K562 (cell line): ENCODE measurements around the gene CLSTN1. TPM values are rescaled to one million over a fixed set of nuclear protein-coding genes. Genes with fewer than 3 reads are reported as not detected.

Experiments
- ATAC-seq: fragments of 200-7000 bp; cut with Tn5 transposase; 3 replicates; pipeline ENCODE4 v1.9.1; 2020; ENCODE audit warnings: moderate library complexity
- BruUV-seq: library from RNA; stranded (reverse); fragments of 400-500 nt; replicated peaks from 2 replicates; lab custom pipeline; 2021; lab: Mats Ljungman, UMichigan
- CTCF ChIA-PET: fragments of 300-600 bp; formaldehyde crosslinking; extraction: SDS; loops from one replicate; lab custom pipeline; 2021; ENCODE audit warnings: low intra/inter-chr PET ratio; lab: Yijun Ruan, JAX
- POLR2A ChIA-PET: fragments of 300-600, 350-650 bp; sonication (Branson Sonifier 250); formaldehyde crosslinking; extraction: SDS; loops from one replicate; lab custom pipeline; 2021; ENCODE audit warnings: antibody characterized with exemption, inconsistent platforms; lab: Yijun Ruan, JAX
- DNase-seq, 4 experiments: peaks; one replicate each; pipeline versions ENCODE4 v3.0.0 to v3.0.0-alpha.2; 2011 to 2018; ENCODE audit warnings: low spot score in 3 of 4, mixed read lengths in 3 of 4; ENCODE audit errors: extremely low read depth in 1 of 4
- FAIRE-seq: peaks from 2 replicates; lab custom pipeline; 2011; peaks lifted over from hg19 to GRCh38; lab: Jason Lieb, UNC
- H2AFZ ChIP-seq: 2 replicates; pipeline ENCODE4 v1.6.0; 2011; ENCODE audit warnings: low read depth, low read length, control low read depth, inconsistent platforms
- H3K27ac ChIP-seq: fragments of 200-600 bp; 3 replicates; pipeline ENCODE4 v1.8.0; 2011; ENCODE audit warnings: low read depth, mild to moderate bottlenecking, control low read depth, inconsistent platforms, low read length, moderate library complexity, mixed read lengths; ENCODE audit errors: extremely low read depth
- H3K27me3 ChIP-seq, 2 experiments: fragments of 300-600 bp in 1 of 2; 2 replicates in 1 of 2; 3 replicates in 1 of 2; pipeline versions ENCODE4 v1.6.0 to v1.8.0; 2011; ENCODE audit warnings: inconsistent platforms in 2 of 2, low read length in 2 of 2, mild to moderate bottlenecking in 1 of 2, mixed read lengths in 1 of 2, moderate library complexity in 1 of 2; ENCODE audit not compliant: control insufficient read depth in 2 of 2, insufficient read depth in 2 of 2
- H3K36me3 ChIP-seq: fragments of 300-600 bp; 3 replicates; pipeline ENCODE4 v1.8.0; 2011; ENCODE audit warnings: mild to moderate bottlenecking, low read length, inconsistent platforms; ENCODE audit not compliant: control insufficient read depth, insufficient read depth
- H3K4me1 ChIP-seq, 2 experiments: fragments of 200-600 bp in 1 of 2; replicated peaks in 1 of 2; 2 replicates in 1 of 2; 3 replicates in 1 of 2; pipeline versions ENCODE4 v1.5.1 to v1.8.0; 2011; ENCODE audit warnings: inconsistent platforms in 2 of 2, low read length in 2 of 2, mild to moderate bottlenecking in 1 of 2, mixed read lengths in 1 of 2, moderate library complexity in 1 of 2; ENCODE audit not compliant: control insufficient read depth in 2 of 2, insufficient read depth in 2 of 2
- H3K4me2 ChIP-seq: 2 replicates; pipeline ENCODE4 v1.6.1; 2011; ENCODE audit warnings: low read length, control low read depth, inconsistent platforms, mixed read lengths; ENCODE audit not compliant: insufficient read depth
- H3K4me3 ChIP-seq: fragments of 200-600 bp; sonication (generic), shearing (Covaris generic); 2 replicates; pipeline ENCODE4 v1.5.1; 2016; ENCODE audit warnings: control low read depth, inconsistent platforms
- H3K79me2 ChIP-seq: fragments of 200-600 bp; 3 replicates; pipeline ENCODE4 v1.8.0; 2011; ENCODE audit warnings: low read length, inconsistent platforms; ENCODE audit not compliant: control insufficient read depth, insufficient read depth
- H3K9ac ChIP-seq, 2 experiments: 2 replicates each; pipeline versions ENCODE4 v1.6.0 to v1.6.1; 2011; ENCODE audit warnings: low read depth in 2 of 2, low read length in 2 of 2, control low read depth in 1 of 2, inconsistent platforms in 1 of 2, mild to moderate bottlenecking in 1 of 2, mixed read lengths in 1 of 2; ENCODE audit not compliant: insufficient read depth in 1 of 2
- H3K9me1 ChIP-seq: one replicate; pipeline ENCODE4 v1.6.0; 2011; ENCODE audit warnings: inconsistent platforms, mild to moderate bottlenecking, low read length, moderate library complexity; ENCODE audit not compliant: control insufficient read depth, insufficient read depth
- H3K9me3 ChIP-seq: replicated peaks from 2 replicates; pipeline ENCODE4 v1.5.1; 2011; ENCODE audit warnings: low read depth, low read length, inconsistent platforms; ENCODE audit not compliant: control insufficient read depth, insufficient read depth
- H4K20me1 ChIP-seq: replicated peaks from 2 replicates; pipeline ENCODE4 v1.6.1; 2011; ENCODE audit warnings: low read length, inconsistent platforms, mixed read lengths; ENCODE audit not compliant: control insufficient read depth, insufficient read depth
- KAT7 ChIP-seq: sonication (generic); formaldehyde crosslinking; IDR thresholded peaks from 2 replicates; pipeline ENCODE4 v1.8.0; 2022; ENCODE audit warnings: missing genetic modification reagents, mild to moderate bottlenecking, borderline replicate concordance
- RFX5 ChIP-seq: IDR thresholded peaks from 2 replicates; pipeline ENCODE4 v1.6.1; 2011; ENCODE audit warnings: low read depth, mild to moderate bottlenecking, improper control_type of control experiment, low read length
- ZHX1 ChIP-seq: fragments of 150-350 bp; conservative IDR thresholded peaks from 2 replicates; pipeline ENCODE4 v1.6.1; 2014; ENCODE audit warnings: low read length
- ZNF561 ChIP-seq: fragments of 450-650 bp; formaldehyde crosslinking; conservative IDR thresholded peaks from 2 replicates; pipeline ENCODE4 v1.4.0; 2020; ENCODE audit warnings: mild to moderate bottlenecking, moderate library complexity
- WGBS: fragments of 100-300 bp; shearing (Covaris generic); methylation state at CpG from one replicate; pipeline ENCODE4 v1.1.6; 2016; ENCODE audit warnings: low coverage, mixed read lengths; ENCODE audit not compliant: insufficient coverage; ENCODE audit errors: missing lambda C conversion rate; 5-methylcytosine and 5-hydroxymethylcytosine counted together
- in situ Hi-C: fragments of 300-500 bp; cut with MboI; formaldehyde crosslinking; loops from 4 replicates; pipeline ENCODE4 v1.15.0; 2018; ENCODE audit warnings: inconsistent platforms, mixed read lengths
- intact Hi-C: fragments of 100-400 bp; cut with micrococcal nuclease; formaldehyde crosslinking; loops from 2 replicates; pipeline ENCODE4 v1.14.2; 2022
- polyA plus RNA-seq, 8 experiments: library from polyadenylated mRNA; depleted of rRNA in 4 of 8; stranded (reverse) in 5 of 8; unstranded in 3 of 8; fragments of >200 nt; fragmentation: Nextera tagmentation in 2 of 8; fragmentation: Illumina TruSeq in 1 of 8; extraction: Ambion mirVana in 2 of 8; extraction: Trizol in 1 of 8; gene quantifications; 2 replicates each; pipeline versions ENCODE4 v1.2.1 to v1.2.3, GENCODE V29; 2011 to 2014; ENCODE audit warnings: inconsistent platforms in 1 of 8, missing spikeins in 1 of 8
- total RNA-seq, 7 experiments: library from RNA; depleted of rRNA in 6 of 7; stranded (reverse); fragments of >200 nt in 6 of 7; fragmentation: Illumina TruSeq in 2 of 7; extraction: Trizol in 2 of 7; gene quantifications; 2 replicates each; pipeline versions ENCODE4 v1.2.1 to v1.2.3, GENCODE V29; 2011 to 2021; ENCODE audit warnings: low replicate concordance in 1 of 7
- TF ChIP-seq, protein P1 (sequence below): fragments of 450-650 bp; IDR thresholded peaks from 2 replicates; pipeline ENCODE4 v1.6.1; 2017; ENCODE audit warnings: antibody characterized with exemption
- TF ChIP-seq, protein P2 (sequence below): fragments of 450-650 bp; IDR thresholded peaks from one replicate; pipeline ENCODE4 v1.6.1; 2018; ENCODE audit warnings: mild to moderate bottlenecking, moderate library complexity; ENCODE audit not compliant: partially characterized antibody
- TF ChIP-seq, protein P3 (sequence below): fragments of 450-650 bp; IDR thresholded peaks from 2 replicates; pipeline ENCODE4 v1.6.1; 2014; ENCODE audit warnings: low read depth, mild to moderate bottlenecking, moderate library complexity, borderline replicate concordance

Gene CLSTN1
- total and polyA plus RNA-seq, 9 of the 15 experiments (the other 6 are each of a cell fraction or from before 2014, with no cell fraction given): 1.1 to 32.5 (median 13.3) TPM

- ChIA-PET CTCF (no interaction called here), POLR2A (no interaction called here)
- Histone ChIP-seq H3K4me2 (no peak overlapping the region), H3K79me2 (no peaks in the 10 kb centered on the region), H4K20me1 (no peaks in the 10 kb centered on the region), H3K36me3 (no peaks in the 10 kb centered on the region), H3K4me3 (no peak overlapping the region), H3K9me1 (no peaks in the 10 kb centered on the region), H2AFZ (no peak overlapping the region), H3K9ac (no peak overlapping the region), H3K27me3 (no peaks in the 10 kb centered on the region), H3K4me1 (peaks cover 0 to 7% of the 10 kb centered on the region in 2 experiments; a peak in 2 of 5 replicates), H3K27ac (no peak overlapping the region), H3K9me3 (peaks cover 3% of the 10 kb centered on the region; the same call in 1 of the 2 replicates)
- 31% methylated on average over 1 of the region's 1 CpG for WGBS
- FAIRE-seq (no peak), DNase-seq (no peak), ATAC-seq (no peak)
- no TSS peak for BruUV-seq
- intact Hi-C loops: no loop called here
- in situ Hi-C loops: no loop called here
- TF ChIP-seq, protein P1, sequence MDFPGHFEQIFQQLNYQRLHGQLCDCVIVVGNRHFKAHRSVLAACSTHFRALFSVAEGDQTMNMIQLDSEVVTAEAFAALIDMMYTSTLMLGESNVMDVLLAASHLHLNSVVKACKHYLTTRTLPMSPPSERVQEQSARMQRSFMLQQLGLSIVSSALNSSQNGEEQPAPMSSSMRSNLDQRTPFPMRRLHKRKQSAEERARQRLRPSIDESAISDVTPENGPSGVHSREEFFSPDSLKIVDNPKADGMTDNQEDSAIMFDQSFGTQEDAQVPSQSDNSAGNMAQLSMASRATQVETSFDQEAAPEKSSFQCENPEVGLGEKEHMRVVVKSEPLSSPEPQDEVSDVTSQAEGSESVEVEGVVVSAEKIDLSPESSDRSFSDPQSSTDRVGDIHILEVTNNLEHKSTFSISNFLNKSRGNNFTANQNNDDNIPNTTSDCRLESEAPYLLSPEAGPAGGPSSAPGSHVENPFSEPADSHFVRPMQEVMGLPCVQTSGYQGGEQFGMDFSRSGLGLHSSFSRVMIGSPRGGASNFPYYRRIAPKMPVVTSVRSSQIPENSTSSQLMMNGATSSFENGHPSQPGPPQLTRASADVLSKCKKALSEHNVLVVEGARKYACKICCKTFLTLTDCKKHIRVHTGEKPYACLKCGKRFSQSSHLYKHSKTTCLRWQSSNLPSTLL: no peak
- TF ChIP-seq KAT7 (CRISPR knock-in tag): no peak
- TF ChIP-seq ZHX1: no peak
- TF ChIP-seq, protein P2, sequence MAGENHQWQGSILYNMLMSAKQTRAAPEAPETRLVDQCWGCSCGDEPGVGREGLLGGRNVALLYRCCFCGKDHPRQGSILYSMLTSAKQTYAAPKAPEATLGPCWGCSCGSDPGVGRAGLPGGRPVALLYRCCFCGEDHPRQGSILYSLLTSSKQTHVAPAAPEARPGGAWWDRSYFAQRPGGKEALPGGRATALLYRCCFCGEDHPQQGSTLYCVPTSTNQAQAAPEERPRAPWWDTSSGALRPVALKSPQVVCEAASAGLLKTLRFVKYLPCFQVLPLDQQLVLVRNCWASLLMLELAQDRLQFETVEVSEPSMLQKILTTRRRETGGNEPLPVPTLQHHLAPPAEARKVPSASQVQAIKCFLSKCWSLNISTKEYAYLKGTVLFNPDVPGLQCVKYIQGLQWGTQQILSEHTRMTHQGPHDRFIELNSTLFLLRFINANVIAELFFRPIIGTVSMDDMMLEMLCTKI: no peak
- no peak for TF ChIP-seq RFX5
- TF ChIP-seq ZNF561 (CRISPR knock-in tag): no peak
- TF ChIP-seq, protein P3, sequence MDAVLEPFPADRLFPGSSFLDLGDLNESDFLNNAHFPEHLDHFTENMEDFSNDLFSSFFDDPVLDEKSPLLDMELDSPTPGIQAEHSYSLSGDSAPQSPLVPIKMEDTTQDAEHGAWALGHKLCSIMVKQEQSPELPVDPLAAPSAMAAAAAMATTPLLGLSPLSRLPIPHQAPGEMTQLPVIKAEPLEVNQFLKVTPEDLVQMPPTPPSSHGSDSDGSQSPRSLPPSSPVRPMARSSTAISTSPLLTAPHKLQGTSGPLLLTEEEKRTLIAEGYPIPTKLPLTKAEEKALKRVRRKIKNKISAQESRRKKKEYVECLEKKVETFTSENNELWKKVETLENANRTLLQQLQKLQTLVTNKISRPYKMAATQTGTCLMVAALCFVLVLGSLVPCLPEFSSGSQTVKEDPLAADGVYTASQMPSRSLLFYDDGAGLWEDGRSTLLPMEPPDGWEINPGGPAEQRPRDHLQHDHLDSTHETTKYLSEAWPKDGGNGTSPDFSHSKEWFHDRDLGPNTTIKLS: no peak
These were observed 31.4 kb upstream of the CLSTN1 start for GRCh38 chr1:9855186-9855585.
